GM12891 (cell line): ENCODE measurements around the gene HIPK2.

Experiments
- DNase-seq: peaks from one replicate; pipeline ENCODE4 v3.0.0; 2011; ENCODE audit warnings: low spot score; ENCODE audit not compliant: insufficient read length
- FAIRE-seq: peaks from 2 replicates; lab custom pipeline; 2011; peaks lifted over from hg19 to GRCh38; lab: Jason Lieb, UNC
- PAX5 ChIP-seq: IDR thresholded peaks from 2 replicates; pipeline ENCODE4 v1.6.1; 2011; ENCODE audit warnings: low read length, moderate library complexity, mild to moderate bottlenecking; ENCODE audit not compliant: insufficient read depth, severe bottlenecking
- POLR2A ChIP-seq: IDR thresholded peaks from 2 replicates; pipeline ENCODE4 v1.6.1; 2011; ENCODE audit warnings: low read depth, low read length, control low read depth
- POLR2AphosphoS5 ChIP-seq: IDR thresholded peaks from 2 replicates; pipeline ENCODE4 v1.6.1; 2011; ENCODE audit warnings: low read depth, low read length, control low read depth
- POU2F2 ChIP-seq: IDR thresholded peaks from 2 replicates; pipeline ENCODE4 v1.6.1; 2011; ENCODE audit warnings: low read depth, mild to moderate bottlenecking, control low read depth, low read length, moderate library complexity
- SPI1 ChIP-seq: IDR thresholded peaks from 2 replicates; pipeline ENCODE4 v1.6.1; 2011; ENCODE audit warnings: low read depth, low read length, control low read depth
- TAF1 ChIP-seq: IDR thresholded peaks from 2 replicates; pipeline ENCODE4 v1.6.1; 2011; ENCODE audit warnings: low read depth, low read length, control low read depth

HIPK2 gene

GRCh38 chr7:139571190-139571589, 206.6 kb downstream of the HIPK2 start:
- FAIRE-seq, result no peak
- TF ChIP-seq SPI1 (no peak), POU2F2 (no peak), POLR2A (no peak), POLR2AphosphoS5 (no peak), PAX5 (no peak), TAF1 (no peak)
- no peak for DNase-seq

- no peak for FAIRE-seq
- DNase-seq, result no peak
- TF ChIP-seq TAF1 (no peak), PAX5 (no peak), POLR2A (no peak), SPI1 (no peak), POU2F2 (no peak), POLR2AphosphoS5 (no peak)
Observed at GRCh38 chr7:139570626-139571025, 207.2 kb downstream of the HIPK2 start.

GRCh38 chr7:139570119-139570518, 207.7 kb downstream of the HIPK2 start:
- FAIRE-seq (no peak), DNase-seq (no peak)
- no peak for TF ChIP-seq TAF1
- TF ChIP-seq POLR2A, result no peak
- no peak for TF ChIP-seq PAX5
- TF ChIP-seq POU2F2, result no peak
- no peak for TF ChIP-seq SPI1
- no peak for TF ChIP-seq POLR2AphosphoS5

GRCh38 chr7:139568813-139569490, 208.8 kb downstream of the HIPK2 start:
- TF ChIP-seq SPI1 (no peak), POLR2AphosphoS5 (no peak), POU2F2 (no peak), PAX5 (no peak), TAF1 (no peak), POLR2A (no peak)
- no peak for DNase-seq
- no peak for FAIRE-seq

GRCh38 chr7:139568346-139568675, 209.5 kb downstream of the HIPK2 start:
- FAIRE-seq, result no peak
- no peak for TF ChIP-seq SPI1
- no peak for TF ChIP-seq PAX5
- no peak for TF ChIP-seq POU2F2
- TF ChIP-seq POLR2AphosphoS5, result no peak
- TF ChIP-seq TAF1, result no peak
- TF ChIP-seq POLR2A, result no peak
- DNase-seq, result no peak

GRCh38 chr7:139567647-139568345, 210.0 kb downstream of the HIPK2 start:
- no peak for FAIRE-seq

GRCh38 chr7:139566736-139567646, 210.8 kb downstream of the HIPK2 start:
- FAIRE-seq, result no peak
- no peak for DNase-seq

More at GRCh38 chr7:139567647-139568345, 210.0 kb downstream of the HIPK2 start:
- no peak for DNase-seq
- no peak for TF ChIP-seq SPI1
- TF ChIP-seq PAX5, result no peak
- no peak for TF ChIP-seq TAF1
- TF ChIP-seq POU2F2, result no peak
- no peak for TF ChIP-seq POLR2A
- no peak; the same call in 1 of the 2 replicates for TF ChIP-seq POLR2AphosphoS5

GRCh38 chr7:139566075-139566474, 211.7 kb downstream of the HIPK2 start:
- FAIRE-seq (no peak), DNase-seq (no peak)
- TF ChIP-seq TAF1 (no peak), POLR2AphosphoS5 (no peak), SPI1 (no peak), POLR2A (no peak), PAX5 (no peak), POU2F2 (no peak)

More at GRCh38 chr7:139566736-139567646, 210.8 kb downstream of the HIPK2 start:
- no peak for TF ChIP-seq TAF1
- TF ChIP-seq POLR2AphosphoS5, result no peak; the same call in 1 of the 2 replicates
- TF ChIP-seq PAX5, result no peak
- TF ChIP-seq POU2F2, result no peak
- no peak for TF ChIP-seq POLR2A
- TF ChIP-seq SPI1, result no peak

GRCh38 chr7:139563856-139564255, 213.9 kb downstream of the HIPK2 start:
- TF ChIP-seq PAX5 (no peak), POLR2AphosphoS5 (no peak), POU2F2 (no peak), SPI1 (no peak), TAF1 (no peak), POLR2A (no peak)
- DNase-seq (no peak), FAIRE-seq (no peak)
